ENCODE measurements around the gene TRAPPC3L. TPM values are rescaled to one million over a fixed set of nuclear protein-coding genes. Genes with fewer than 3 reads are reported as not detected.

Gene TRAPPC3L
- total and polyA plus RNA-seq, 9 of the 15 experiments (the other 6 are each of a cell fraction or from before 2014, with no cell fraction given), result not detected

DNA sequence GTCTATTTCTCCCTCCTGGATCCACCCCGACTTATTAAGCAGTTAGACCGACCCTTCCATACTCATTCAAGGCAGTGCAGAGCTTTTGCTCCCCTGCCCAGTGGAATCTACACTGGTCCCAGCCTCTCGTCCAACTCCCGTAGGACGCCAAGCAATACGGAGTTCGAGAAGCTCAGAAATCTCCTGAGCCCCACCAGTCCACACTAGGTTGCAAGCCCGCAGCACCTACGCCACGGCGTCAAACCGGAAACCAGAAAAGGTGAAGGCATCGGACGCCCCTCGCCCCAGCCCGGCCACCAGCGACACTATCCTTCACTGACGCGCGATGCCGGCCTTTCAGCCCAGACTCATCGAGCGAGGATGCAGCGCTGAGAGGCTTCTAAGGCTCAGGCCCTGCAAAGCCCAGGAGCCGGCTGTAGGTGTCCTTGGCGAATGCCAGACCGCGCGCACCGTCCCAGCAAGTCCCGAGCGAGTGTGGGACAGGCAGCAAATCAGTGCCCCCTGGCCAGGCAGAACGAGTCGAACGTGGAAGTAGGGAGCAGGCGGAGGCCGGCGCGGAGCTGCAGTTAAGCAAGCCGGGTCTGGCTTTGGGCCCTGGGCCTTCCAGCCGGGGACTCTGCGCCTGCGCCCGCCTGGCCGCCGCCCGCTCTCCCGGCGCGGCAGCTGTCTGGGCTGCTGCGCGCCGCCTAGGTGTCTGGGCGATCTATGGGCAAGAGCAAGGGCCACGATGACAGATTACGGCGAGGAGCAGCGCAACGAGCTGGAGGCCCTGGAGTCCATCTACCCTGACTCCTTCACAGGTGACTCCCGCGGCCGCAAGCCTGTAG, 25.6 kb upstream of the TRAPPC3L start, which contains the start of gene RWDD1 (continued):
- TF ChIP-seq, protein P1, sequence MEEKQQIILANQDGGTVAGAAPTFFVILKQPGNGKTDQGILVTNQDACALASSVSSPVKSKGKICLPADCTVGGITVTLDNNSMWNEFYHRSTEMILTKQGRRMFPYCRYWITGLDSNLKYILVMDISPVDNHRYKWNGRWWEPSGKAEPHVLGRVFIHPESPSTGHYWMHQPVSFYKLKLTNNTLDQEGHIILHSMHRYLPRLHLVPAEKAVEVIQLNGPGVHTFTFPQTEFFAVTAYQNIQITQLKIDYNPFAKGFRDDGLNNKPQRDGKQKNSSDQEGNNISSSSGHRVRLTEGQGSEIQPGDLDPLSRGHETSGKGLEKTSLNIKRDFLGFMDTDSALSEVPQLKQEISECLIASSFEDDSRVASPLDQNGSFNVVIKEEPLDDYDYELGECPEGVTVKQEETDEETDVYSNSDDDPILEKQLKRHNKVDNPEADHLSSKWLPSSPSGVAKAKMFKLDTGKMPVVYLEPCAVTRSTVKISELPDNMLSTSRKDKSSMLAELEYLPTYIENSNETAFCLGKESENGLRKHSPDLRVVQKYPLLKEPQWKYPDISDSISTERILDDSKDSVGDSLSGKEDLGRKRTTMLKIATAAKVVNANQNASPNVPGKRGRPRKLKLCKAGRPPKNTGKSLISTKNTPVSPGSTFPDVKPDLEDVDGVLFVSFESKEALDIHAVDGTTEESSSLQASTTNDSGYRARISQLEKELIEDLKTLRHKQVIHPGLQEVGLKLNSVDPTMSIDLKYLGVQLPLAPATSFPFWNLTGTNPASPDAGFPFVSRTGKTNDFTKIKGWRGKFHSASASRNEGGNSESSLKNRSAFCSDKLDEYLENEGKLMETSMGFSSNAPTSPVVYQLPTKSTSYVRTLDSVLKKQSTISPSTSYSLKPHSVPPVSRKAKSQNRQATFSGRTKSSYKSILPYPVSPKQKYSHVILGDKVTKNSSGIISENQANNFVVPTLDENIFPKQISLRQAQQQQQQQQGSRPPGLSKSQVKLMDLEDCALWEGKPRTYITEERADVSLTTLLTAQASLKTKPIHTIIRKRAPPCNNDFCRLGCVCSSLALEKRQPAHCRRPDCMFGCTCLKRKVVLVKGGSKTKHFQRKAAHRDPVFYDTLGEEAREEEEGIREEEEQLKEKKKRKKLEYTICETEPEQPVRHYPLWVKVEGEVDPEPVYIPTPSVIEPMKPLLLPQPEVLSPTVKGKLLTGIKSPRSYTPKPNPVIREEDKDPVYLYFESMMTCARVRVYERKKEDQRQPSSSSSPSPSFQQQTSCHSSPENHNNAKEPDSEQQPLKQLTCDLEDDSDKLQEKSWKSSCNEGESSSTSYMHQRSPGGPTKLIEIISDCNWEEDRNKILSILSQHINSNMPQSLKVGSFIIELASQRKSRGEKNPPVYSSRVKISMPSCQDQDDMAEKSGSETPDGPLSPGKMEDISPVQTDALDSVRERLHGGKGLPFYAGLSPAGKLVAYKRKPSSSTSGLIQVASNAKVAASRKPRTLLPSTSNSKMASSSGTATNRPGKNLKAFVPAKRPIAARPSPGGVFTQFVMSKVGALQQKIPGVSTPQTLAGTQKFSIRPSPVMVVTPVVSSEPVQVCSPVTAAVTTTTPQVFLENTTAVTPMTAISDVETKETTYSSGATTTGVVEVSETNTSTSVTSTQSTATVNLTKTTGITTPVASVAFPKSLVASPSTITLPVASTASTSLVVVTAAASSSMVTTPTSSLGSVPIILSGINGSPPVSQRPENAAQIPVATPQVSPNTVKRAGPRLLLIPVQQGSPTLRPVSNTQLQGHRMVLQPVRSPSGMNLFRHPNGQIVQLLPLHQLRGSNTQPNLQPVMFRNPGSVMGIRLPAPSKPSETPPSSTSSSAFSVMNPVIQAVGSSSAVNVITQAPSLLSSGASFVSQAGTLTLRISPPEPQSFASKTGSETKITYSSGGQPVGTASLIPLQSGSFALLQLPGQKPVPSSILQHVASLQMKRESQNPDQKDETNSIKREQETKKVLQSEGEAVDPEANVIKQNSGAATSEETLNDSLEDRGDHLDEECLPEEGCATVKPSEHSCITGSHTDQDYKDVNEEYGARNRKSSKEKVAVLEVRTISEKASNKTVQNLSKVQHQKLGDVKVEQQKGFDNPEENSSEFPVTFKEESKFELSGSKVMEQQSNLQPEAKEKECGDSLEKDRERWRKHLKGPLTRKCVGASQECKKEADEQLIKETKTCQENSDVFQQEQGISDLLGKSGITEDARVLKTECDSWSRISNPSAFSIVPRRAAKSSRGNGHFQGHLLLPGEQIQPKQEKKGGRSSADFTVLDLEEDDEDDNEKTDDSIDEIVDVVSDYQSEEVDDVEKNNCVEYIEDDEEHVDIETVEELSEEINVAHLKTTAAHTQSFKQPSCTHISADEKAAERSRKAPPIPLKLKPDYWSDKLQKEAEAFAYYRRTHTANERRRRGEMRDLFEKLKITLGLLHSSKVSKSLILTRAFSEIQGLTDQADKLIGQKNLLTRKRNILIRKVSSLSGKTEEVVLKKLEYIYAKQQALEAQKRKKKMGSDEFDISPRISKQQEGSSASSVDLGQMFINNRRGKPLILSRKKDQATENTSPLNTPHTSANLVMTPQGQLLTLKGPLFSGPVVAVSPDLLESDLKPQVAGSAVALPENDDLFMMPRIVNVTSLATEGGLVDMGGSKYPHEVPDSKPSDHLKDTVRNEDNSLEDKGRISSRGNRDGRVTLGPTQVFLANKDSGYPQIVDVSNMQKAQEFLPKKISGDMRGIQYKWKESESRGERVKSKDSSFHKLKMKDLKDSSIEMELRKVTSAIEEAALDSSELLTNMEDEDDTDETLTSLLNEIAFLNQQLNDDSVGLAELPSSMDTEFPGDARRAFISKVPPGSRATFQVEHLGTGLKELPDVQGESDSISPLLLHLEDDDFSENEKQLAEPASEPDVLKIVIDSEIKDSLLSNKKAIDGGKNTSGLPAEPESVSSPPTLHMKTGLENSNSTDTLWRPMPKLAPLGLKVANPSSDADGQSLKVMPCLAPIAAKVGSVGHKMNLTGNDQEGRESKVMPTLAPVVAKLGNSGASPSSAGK (IDR thresholded peaks at IDR 0.05), result no peak
- TF ChIP-seq TCF3 (CRISPR knock-in tag; IDR thresholded peaks at IDR 0.05), result peak; percentile 7; the same call in 1 of the 2 replicates
- TF ChIP-seq HNRNPLL (IDR thresholded peaks at IDR 0.05; ENCODE audit: low read depth, low read length, poor library complexity, severe bottlenecking), result peak; percentile 67
- TF ChIP-seq LEF1 (IDR thresholded peaks at IDR 0.05), result no peak
- TF ChIP-seq BRD9 (IDR thresholded peaks at IDR 0.05; ENCODE audit: low read depth, partially characterized antibody), result no peak
- no peak for TF ChIP-seq ZNF41 (CRISPR knock-in tag; conservative IDR thresholded peaks at IDR 0.05)
- no peak for TF ChIP-seq POLR3A (IDR thresholded peaks at IDR 0.05; ENCODE audit: borderline replicate concordance, extremely low read depth, insufficient read depth, insufficient read length)
- TF ChIP-seq PHB (CRISPR knock-in tag; IDR thresholded peaks at IDR 0.05), result no peak
- no peak for TF ChIP-seq ZNF707 (CRISPR knock-in tag; conservative IDR thresholded peaks at IDR 0.05)
- TF ChIP-seq ZNF586 (CRISPR knock-in tag; conservative IDR thresholded peaks at IDR 0.05), result no peak
- TF ChIP-seq PML (IDR thresholded peaks at IDR 0.05; ENCODE audit: low read length), result peak; percentile 87
- TF ChIP-seq CREM (IDR thresholded peaks at IDR 0.05; ENCODE audit: low read depth), result peak; percentile 87
- TF ChIP-seq, protein P2, sequence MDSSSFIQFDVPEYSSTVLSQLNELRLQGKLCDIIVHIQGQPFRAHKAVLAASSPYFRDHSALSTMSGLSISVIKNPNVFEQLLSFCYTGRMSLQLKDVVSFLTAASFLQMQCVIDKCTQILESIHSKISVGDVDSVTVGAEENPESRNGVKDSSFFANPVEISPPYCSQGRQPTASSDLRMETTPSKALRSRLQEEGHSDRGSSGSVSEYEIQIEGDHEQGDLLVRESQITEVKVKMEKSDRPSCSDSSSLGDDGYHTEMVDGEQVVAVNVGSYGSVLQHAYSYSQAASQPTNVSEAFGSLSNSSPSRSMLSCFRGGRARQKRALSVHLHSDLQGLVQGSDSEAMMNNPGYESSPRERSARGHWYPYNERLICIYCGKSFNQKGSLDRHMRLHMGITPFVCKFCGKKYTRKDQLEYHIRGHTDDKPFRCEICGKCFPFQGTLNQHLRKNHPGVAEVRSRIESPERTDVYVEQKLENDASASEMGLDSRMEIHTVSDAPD (CRISPR knock-in tag; IDR thresholded peaks at IDR 0.05), result no peak
- TF ChIP-seq USF2 (CRISPR knock-in tag; IDR thresholded peaks at IDR 0.05), result no peak
- peak; percentile 80; the same call in 1 of the 2 replicates for TF ChIP-seq TARDBP (IDR thresholded peaks at IDR 0.05)
